Measurements from ENCODE around the gene UPP1. TPM values are rescaled to one million over a fixed set of nuclear protein-coding genes. Genes with fewer than 3 reads are reported as not detected.

Gene UPP1
- polyA plus RNA-seq (2012; ENCODE audit: low read depth, missing spikeins): 2.2 TPM

- TF ChIP-seq POU2F2 (IDR thresholded peaks at IDR 0.05; ENCODE audit: low read depth, low read length) (no peak), SPI1 (IDR thresholded peaks at IDR 0.05; ENCODE audit: low read depth, low read length) (no peak)
- FAIRE-seq (no peak), DNase-seq (ENCODE audit: insufficient read length, low spot score) (peak; percentile 68)
Observed at GRCh38 chr7:48089046-48090003, at the start of gene UPP1. Gene UPP1 (plus strand): TSS chr7:48089265. CDS start chr7:48094784, 5,519 bp downstream.

- FAIRE-seq: no peak
- DNase-seq (ENCODE audit: insufficient read length, low spot score): no peak
- TF ChIP-seq POU2F2 (IDR thresholded peaks at IDR 0.05; ENCODE audit: low read depth, low read length): no peak
- TF ChIP-seq SPI1 (IDR thresholded peaks at IDR 0.05; ENCODE audit: low read depth, low read length): no peak
- no peak for TF ChIP-seq PAX5 (IDR thresholded peaks at IDR 0.05; ENCODE audit: insufficient read depth, low read length, severe bottlenecking)
- TF ChIP-seq POLR2A (IDR thresholded peaks at IDR 0.05; ENCODE audit: low read depth, low read length): no peak
- TF ChIP-seq POLR2AphosphoS5 (IDR thresholded peaks at IDR 0.05; ENCODE audit: low read depth, low read length): no peak
- no peak for TF ChIP-seq TAF1 (IDR thresholded peaks at IDR 0.05; ENCODE audit: low read depth, low read length)
Observed at GRCh38 chr7:48040944-48041652, 48.0 kb upstream of the UPP1 start.

GRCh38 chr7:48041653-48041970 is 47.5 kb upstream of the UPP1 start:
- FAIRE-seq (no peak), DNase-seq (ENCODE audit: insufficient read length, low spot score) (no peak)
- no peak for TF ChIP-seq POU2F2 (IDR thresholded peaks at IDR 0.05; ENCODE audit: low read depth, low read length)
- TF ChIP-seq TAF1 (IDR thresholded peaks at IDR 0.05; ENCODE audit: low read depth, low read length): no peak
- no peak for TF ChIP-seq SPI1 (IDR thresholded peaks at IDR 0.05; ENCODE audit: low read depth, low read length)
- no peak for TF ChIP-seq POLR2AphosphoS5 (IDR thresholded peaks at IDR 0.05; ENCODE audit: low read depth, low read length)
- TF ChIP-seq PAX5 (IDR thresholded peaks at IDR 0.05; ENCODE audit: insufficient read depth, low read length, severe bottlenecking): no peak
- no peak for TF ChIP-seq POLR2A (IDR thresholded peaks at IDR 0.05; ENCODE audit: low read depth, low read length)

GRCh38 chr7:48042216-48042615 is 46.8 kb upstream of the UPP1 start:
- FAIRE-seq: no peak

GRCh38 chr7:48042636-48043035 is 46.4 kb upstream of the UPP1 start:
- TF ChIP-seq POLR2AphosphoS5 (IDR thresholded peaks at IDR 0.05; ENCODE audit: low read depth, low read length) (no peak), POU2F2 (IDR thresholded peaks at IDR 0.05; ENCODE audit: low read depth, low read length) (no peak), PAX5 (IDR thresholded peaks at IDR 0.05; ENCODE audit: insufficient read depth, low read length, severe bottlenecking) (no peak), POLR2A (IDR thresholded peaks at IDR 0.05; ENCODE audit: low read depth, low read length) (no peak), TAF1 (IDR thresholded peaks at IDR 0.05; ENCODE audit: low read depth, low read length) (no peak)
- DNase-seq (ENCODE audit: insufficient read length, low spot score): no peak
- FAIRE-seq: no peak

More at GRCh38 chr7:48042216-48042615, 46.8 kb upstream of the UPP1 start:
- TF ChIP-seq POLR2A (IDR thresholded peaks at IDR 0.05; ENCODE audit: low read depth, low read length): no peak
- no peak for TF ChIP-seq TAF1 (IDR thresholded peaks at IDR 0.05; ENCODE audit: low read depth, low read length)
- TF ChIP-seq SPI1 (IDR thresholded peaks at IDR 0.05; ENCODE audit: low read depth, low read length): no peak
- TF ChIP-seq POLR2AphosphoS5 (IDR thresholded peaks at IDR 0.05; ENCODE audit: low read depth, low read length): no peak
- no peak for TF ChIP-seq POU2F2 (IDR thresholded peaks at IDR 0.05; ENCODE audit: low read depth, low read length)
- no peak for TF ChIP-seq PAX5 (IDR thresholded peaks at IDR 0.05; ENCODE audit: insufficient read depth, low read length, severe bottlenecking)
- DNase-seq (ENCODE audit: insufficient read length, low spot score): no peak

GRCh38 chr7:48045195-48045765 is 43.8 kb upstream of the UPP1 start:
- FAIRE-seq: no peak
- TF ChIP-seq SPI1 (IDR thresholded peaks at IDR 0.05; ENCODE audit: low read depth, low read length) (no peak), POU2F2 (IDR thresholded peaks at IDR 0.05; ENCODE audit: low read depth, low read length) (no peak), POLR2A (IDR thresholded peaks at IDR 0.05; ENCODE audit: low read depth, low read length) (no peak), PAX5 (IDR thresholded peaks at IDR 0.05; ENCODE audit: insufficient read depth, low read length, severe bottlenecking) (no peak), TAF1 (IDR thresholded peaks at IDR 0.05; ENCODE audit: low read depth, low read length) (no peak), POLR2AphosphoS5 (IDR thresholded peaks at IDR 0.05; ENCODE audit: low read depth, low read length) (no peak)
- DNase-seq (ENCODE audit: insufficient read length, low spot score): no peak

GRCh38 chr7:48046458-48046857 is 42.6 kb upstream of the UPP1 start:
- no peak for TF ChIP-seq POLR2A (IDR thresholded peaks at IDR 0.05; ENCODE audit: low read depth, low read length)
- TF ChIP-seq POLR2AphosphoS5 (IDR thresholded peaks at IDR 0.05; ENCODE audit: low read depth, low read length): no peak
- no peak for TF ChIP-seq PAX5 (IDR thresholded peaks at IDR 0.05; ENCODE audit: insufficient read depth, low read length, severe bottlenecking)
- no peak for TF ChIP-seq TAF1 (IDR thresholded peaks at IDR 0.05; ENCODE audit: low read depth, low read length)
- no peak for TF ChIP-seq SPI1 (IDR thresholded peaks at IDR 0.05; ENCODE audit: low read depth, low read length)
- no peak for TF ChIP-seq POU2F2 (IDR thresholded peaks at IDR 0.05; ENCODE audit: low read depth, low read length)
- FAIRE-seq: no peak
- DNase-seq (ENCODE audit: insufficient read length, low spot score): no peak

- FAIRE-seq (no peak), DNase-seq (ENCODE audit: insufficient read length, low spot score) (no peak)
- no peak for TF ChIP-seq POLR2A (IDR thresholded peaks at IDR 0.05; ENCODE audit: low read depth, low read length)
- no peak for TF ChIP-seq POU2F2 (IDR thresholded peaks at IDR 0.05; ENCODE audit: low read depth, low read length)
- no peak for TF ChIP-seq POLR2AphosphoS5 (IDR thresholded peaks at IDR 0.05; ENCODE audit: low read depth, low read length)
Observed at GRCh38 chr7:48048113-48048512, 41.0 kb upstream of the UPP1 start.

- no peak for TF ChIP-seq POU2F2 (IDR thresholded peaks at IDR 0.05; ENCODE audit: low read depth, low read length)
- no peak for TF ChIP-seq SPI1 (IDR thresholded peaks at IDR 0.05; ENCODE audit: low read depth, low read length)
- TF ChIP-seq PAX5 (IDR thresholded peaks at IDR 0.05; ENCODE audit: insufficient read depth, low read length, severe bottlenecking): no peak
- no peak for DNase-seq (ENCODE audit: insufficient read length, low spot score)
- no peak for FAIRE-seq
Observed at GRCh38 chr7:48049850-48050249, 39.2 kb upstream of the UPP1 start.
